Stimulated activated naive CD8-positive, alpha-beta T cell treated with anti-CD3 and anti-CD28 coated beads, Interleukin-15, Interleukin-2, amounts not matched to agents 100 U/mL and 50 U/mL, for 24 hours (primary cell): ENCODE data around the gene PPFIBP1.

ENCODE experiments used
- ATAC-seq: fragments of 150-1000 bp; cut with Tn5 transposase; one replicate; pipeline ENCODE4 v1.10.0; 2021
- DNase-seq: peaks from one replicate; pipeline ENCODE4 v3.0.0; 2021

Gene PPFIBP1

DNA sequence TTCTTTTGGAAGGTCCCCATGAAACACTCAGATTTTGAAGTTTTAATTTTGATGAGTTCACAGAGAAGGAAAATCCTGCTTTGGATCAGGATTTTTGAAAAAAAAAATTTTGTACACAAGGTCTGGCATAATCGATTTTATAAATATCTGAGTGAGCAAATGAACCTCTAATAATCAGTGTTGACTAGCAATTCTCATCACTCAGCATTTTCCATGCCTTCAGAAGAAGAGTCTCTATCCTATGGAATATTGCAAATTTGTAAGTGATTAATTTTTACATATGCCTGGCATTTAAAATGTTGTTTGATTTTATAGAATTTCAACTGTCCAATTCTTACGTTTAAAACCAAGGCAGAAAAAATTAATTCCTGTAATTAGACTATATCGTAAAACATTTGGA lies 141.7 kb downstream of the PPFIBP1 start:
- no peak for DNase-seq

DNA sequence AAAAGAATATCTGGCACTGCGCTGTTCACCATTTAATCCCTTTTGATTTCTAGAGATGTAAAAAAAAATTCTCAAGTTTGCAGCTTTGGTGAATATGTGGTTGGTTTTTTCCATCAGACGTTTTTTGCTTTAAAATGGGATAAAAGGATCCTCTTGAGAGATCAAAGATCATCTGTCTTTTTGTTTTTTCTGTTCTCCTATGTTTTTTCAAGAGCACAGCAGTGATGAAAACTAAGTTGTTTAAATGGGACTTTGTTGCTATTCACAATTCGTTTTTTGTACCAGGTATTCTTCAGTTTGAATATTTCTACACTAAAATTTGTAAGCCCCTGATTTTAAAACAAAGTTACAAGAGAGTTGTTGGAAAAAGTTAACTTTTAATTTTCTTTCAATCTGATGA lies 142.5 kb downstream of the PPFIBP1 start:
- DNase-seq (no peak), ATAC-seq (no peak)

More for the DNA sequence above, 141.7 kb downstream of the PPFIBP1 start:
- ATAC-seq, result no peak

DNA sequence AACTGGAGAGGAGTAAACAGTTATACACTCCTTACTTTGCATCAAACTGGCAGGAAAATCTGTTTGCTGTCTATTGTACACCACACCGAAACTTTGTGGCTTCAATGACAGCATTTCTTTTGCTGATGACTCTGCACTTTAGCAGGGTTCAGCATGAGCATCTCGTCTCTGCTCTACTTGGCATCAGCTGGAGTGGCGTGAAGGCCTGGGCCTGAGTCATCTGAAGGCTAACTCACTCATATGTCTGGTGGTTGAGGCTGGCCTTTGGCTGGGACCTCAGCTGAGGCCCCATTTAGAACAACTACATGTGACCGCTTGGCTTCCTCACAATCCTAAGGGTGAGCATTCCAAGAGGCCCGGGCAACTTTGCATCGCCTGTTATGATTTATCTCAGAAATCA lies 143.5 kb downstream of the PPFIBP1 start:
- DNase-seq (no peak), ATAC-seq (no peak)

DNA sequence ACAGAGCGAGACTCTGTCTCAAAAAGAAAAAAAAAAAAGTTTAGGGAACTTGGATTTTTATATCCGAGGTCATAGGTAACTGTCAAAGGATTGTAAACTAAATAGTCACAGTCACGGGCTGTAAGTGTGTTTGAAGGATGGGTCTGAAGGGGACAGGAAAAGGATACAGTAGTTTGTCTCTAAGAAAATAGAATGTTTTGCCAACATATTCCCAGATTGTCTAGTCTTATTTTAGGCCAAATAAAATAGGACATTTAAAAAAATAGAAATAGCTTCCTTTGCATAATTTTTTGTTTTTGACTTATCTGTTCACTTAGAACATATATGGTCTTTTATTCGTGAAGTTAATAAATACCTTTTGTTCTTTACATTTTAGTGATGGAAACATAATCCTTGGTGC lies 148.0 kb downstream of the PPFIBP1 start:
- DNase-seq, result no peak
- no peak for ATAC-seq

DNA sequence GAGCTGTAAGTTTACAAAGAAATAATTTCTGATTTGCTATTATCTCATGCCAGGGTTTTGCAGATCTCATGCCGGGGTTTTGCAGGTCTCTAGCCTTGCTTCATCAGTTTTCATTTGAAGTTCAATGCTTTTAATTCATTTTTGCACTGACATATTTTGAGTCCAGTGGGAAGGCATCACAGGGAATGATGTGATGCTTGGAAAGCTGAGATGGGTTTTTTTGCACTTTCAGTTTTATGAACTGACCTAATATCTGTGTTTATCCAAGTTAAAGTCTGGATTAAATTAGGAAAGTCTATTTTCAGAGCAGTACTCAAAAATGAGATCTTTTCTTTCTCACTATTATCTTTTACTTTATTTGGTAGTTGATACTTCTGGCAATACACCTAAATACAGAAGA lies 148.6 kb downstream of the PPFIBP1 start:
- no peak for DNase-seq
- no peak for ATAC-seq

DNA sequence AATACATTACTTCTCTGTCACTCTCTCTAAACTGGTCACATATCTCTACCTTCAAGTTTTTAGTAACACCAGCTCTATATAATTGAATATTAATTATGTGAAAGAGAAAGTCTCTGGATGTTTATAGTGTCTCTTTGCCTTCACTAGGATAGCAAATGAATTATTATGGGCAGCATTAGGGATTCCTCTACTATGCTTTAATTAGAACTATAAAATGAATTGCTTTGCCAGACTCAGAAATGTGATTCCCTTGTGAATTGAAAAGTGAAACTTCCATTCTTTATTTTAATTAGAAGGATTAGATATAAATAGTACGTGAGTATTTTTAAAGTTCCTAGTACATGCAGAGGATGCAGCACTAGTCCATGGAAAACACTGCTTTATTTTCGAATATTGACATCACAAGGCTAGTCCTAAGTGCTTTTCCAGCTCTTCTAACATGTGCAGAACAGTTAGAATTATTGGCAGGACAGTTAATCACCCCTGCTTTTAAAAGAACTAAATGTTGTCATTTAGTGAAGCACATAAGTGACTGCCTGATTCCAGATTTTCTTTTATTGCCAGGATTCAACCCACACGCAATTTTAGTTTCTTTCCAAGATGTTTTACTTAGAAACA lies 149.2 kb downstream of the PPFIBP1 start:
- ATAC-seq, result no peak
- DNase-seq, result no peak

DNA sequence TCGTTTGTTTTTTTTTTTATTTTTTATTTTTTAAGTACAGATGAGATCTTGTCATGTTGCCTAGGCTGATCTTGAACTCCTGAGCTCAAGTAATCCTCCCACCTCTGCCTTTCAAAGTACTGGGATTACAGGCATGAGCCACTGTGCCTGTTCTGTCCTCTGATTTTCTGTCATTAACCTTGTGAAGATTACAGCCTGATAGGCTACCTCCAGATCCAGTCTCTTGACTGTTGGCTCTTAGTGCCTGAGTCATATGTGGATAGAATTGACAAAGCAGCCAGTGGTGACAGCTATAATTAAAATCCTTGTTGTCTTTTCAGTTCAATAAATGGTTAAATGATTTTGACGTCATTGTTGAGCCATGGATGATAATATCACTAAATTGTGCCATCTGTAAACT lies 151.0 kb downstream of the PPFIBP1 start:
- DNase-seq, result no peak
- ATAC-seq, result no peak

DNA sequence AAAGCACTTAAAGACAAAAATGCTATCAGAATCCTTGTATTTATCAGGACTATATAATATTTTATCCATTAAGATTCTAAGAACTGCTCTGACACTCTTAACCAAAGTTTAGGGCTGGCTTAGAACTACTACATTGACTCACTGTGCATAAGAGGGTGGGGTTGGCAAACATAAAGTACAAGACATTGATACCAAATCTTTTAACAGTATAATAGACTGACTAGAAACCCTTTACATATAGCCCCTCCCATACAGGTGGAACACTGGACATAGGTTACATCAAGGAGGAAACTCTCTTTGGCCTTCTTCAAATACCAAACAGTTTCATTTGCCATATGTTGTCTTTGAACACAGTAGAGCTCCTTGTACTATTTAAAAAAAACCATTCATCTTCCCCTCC lies 156.6 kb downstream of the PPFIBP1 start:
- DNase-seq, result no peak
- ATAC-seq, result no peak

DNA sequence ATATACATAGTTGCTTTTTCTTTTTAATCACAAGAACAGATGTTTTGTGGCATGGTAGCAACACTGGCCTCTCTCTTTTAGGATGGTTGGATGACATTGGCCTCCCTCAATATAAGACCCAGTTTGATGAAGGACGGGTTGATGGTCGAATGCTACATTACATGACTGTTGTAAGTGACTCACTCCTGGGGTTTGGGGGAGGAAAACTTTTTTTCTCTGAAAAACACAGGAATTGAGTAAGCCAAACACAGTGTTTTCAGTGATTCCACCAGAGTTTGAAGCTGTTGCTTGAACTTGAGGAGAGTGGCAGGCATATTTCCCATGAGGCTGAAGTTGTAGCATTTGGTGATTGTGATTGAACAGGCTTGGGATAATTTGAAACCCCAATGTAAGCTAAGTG lies 158.5 kb downstream of the PPFIBP1 start:
- no peak for ATAC-seq
- no peak for DNase-seq

DNA sequence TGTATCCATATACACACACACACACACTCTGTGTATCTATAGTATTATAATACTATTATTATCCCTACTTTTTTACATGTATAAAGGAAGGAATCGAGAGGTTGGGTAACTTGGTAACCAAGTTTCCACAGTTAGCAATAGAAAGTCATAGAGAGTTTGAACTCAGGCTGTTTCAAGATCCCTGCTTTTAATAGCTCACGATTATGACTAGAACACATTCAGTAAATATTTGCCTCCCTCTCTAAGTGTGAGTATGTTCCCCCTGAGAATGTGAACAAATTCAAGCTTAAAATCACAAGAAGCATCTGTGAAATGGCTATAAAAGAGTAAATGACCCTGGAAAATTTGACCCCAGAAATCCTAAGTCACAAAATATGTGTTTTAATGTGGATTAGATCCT lies 161.3 kb downstream of the PPFIBP1 start:
- ATAC-seq (no peak), DNase-seq (no peak)

DNA sequence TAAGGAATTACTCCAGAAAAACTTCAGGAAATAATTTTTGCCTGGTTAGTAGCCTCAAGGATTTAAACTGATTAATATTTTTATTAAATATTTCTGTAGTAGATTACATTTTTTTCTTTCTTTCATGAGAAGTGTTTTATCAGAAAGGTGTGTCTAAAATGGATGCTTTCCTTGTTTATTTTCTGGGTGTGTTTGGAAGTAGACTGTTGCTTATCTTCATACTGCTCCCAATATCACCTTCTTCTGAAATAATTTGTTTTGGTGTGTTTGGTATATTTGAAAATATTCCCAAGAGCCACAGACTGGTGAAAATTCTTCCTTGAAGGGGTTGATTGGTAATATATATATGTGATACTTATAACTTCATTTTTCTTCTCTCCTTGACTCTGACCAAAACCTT lies 162.1 kb downstream of the PPFIBP1 start:
- no peak for ATAC-seq
- no peak for DNase-seq

DNA sequence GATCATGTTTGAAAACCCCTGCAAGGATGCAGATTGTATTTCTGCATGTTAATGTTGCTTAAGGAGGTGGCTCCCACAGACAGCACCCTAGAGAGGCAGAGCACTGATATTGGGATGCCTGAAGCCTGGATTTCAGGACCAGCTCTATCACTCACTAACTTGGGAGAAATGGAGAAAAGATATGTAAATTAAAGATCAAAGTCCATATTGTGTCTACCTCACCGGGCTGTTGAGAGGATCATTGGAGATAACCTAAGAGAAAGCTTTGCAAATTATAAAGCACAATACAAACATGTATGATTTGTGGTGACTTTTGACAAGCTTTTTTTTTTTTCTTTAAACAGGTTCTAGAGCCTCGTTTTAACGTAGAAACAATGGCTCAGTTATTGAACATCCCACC lies 164.7 kb downstream of the PPFIBP1 start:
- DNase-seq, result no peak
- no peak for ATAC-seq

DNA sequence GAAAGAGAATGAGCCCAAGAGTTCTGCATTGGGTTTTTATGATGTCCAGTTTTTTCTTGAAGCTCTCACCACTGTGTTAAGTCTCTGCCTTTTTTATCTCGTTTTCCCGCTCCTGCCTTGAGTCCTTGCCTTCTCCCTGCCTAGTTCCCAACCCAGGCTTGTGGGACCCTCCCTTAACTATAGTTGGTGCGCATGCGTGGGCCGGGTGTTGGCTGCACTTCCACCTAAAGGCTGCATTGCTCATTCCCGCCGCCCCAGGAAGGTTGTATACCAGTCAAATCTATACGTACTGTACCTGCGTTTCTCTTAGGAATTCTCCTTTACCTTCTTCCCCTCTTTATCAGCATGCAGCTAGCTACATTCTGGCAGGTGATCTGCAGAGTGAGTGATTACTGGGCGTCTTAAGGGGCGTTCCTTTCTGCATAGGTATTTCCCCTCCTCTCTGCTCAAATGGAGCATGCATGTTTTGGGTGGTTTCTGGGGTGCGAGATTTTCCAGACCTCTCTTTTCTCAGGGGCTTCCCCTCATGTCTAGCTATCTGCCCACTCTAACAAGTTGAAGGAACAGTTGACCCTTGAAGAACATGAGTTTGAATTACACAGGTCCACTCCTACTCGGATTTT lies 165.7 kb downstream of the PPFIBP1 start:
- no peak for ATAC-seq
- DNase-seq, result no peak

DNA sequence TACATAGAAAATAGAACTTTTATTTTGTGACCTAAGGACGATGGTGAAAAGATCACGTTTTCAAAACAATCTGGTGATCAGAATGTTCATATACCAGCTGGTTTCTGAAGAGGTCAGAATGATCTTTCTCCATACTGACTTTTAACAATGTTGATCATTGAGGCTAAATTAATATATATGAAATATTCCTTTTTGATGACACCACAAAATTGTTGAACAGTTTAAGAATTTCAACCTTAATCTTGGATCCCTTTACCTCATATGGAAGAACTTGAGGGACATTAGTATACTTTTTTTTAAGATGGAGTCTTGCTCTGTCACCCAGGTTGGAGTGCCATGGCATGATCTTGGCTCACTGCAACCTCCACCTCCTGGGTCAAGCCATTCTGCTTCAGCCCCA lies 169.4 kb downstream of the PPFIBP1 start:
- no peak for ATAC-seq
- DNase-seq, result no peak

DNA sequence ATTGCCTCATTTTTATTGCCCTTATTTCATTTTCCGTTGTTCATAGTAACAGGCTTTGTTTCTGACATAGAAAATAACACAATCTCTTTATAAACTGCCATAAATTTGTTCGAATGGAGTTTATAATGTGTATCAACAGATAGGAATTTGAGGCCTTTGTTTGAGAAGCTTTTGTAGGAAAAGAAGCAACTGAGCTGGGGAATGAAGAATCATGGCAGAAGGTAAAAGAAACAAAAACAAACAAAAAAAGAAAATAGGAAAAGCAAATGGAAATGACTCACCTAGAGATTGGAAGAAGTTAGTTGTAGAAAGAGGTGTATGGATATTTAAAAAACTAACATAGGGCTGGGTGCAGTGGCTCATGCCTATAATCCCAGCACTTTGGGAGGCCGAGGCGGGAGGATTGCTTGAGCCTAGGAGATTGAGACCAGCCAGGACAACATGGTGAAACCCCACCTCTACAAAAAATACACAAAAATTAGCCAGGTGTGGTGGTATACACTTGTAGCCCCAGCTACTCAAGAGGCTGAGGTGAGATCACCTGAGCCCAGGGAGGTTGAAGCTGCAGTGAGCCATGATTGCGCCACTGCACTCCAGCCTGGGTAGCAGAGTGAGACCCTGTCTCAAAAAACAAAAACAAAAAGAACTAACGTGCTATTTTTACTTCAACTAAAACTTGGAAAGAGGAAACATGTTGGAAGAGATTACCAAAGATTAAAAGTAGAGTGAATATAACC lies 171.7 kb downstream of the PPFIBP1 start:
- DNase-seq (no peak), ATAC-seq (no peak)

DNA sequence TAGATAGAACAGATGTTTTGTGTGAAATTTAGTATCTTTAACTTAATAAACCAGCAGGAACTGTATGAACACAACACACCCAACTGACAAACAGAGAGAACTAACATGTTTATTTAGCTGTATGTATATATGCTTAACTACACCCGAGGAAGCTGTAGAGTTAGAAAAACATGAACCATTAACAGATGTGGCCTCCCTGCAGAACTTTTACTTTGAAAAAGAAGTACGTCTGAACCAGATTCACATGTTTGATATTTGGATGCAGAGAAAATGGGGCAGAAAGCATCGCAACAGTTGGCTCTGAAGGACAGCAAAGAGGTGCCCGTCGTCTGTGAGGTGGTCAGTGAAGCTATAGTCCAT lies 172.3 kb downstream of the PPFIBP1 start, which contains the start of gene REP15:
Gene REP15, plus strand, starts transcription at position 155 of the 360 bp plus-strand sequence. Its CDS starts 116 bp downstream, at position 271.
- ATAC-seq, result no peak
- DNase-seq, result no peak

DNA sequence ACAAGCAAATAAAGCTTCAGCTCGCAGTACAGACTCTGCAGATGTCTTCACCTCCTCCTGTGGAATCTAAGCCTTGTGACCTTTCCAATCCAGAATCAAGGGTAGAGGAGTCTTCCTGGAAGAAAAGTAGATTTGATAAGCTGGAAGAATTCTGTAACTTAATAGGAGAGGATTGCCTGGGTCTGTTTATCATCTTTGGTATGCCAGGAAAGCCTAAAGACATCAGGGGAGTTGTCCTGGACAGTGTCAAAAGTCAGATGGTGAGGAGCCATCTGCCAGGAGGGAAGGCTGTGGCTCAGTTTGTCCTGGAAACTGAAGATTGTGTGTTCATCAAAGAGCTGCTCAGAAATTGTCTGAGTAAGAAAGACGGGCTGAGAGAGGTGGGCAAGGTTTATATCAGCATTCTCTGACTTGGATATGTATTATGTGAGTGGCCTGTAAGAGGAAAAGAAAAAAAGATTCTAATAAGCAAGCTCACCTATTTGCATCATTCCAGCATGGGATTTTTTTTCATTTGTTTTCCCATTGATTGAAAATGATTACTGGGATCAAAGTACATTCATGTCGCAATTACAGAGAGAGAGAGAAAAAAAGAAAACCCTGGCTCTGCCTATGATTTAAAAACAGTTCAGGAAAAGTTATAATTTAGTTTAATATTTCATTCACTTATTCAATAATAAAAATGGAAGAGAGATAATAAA lies 173.0 kb downstream of the PPFIBP1 start:
- DNase-seq, result no peak
- no peak for ATAC-seq

DNA sequence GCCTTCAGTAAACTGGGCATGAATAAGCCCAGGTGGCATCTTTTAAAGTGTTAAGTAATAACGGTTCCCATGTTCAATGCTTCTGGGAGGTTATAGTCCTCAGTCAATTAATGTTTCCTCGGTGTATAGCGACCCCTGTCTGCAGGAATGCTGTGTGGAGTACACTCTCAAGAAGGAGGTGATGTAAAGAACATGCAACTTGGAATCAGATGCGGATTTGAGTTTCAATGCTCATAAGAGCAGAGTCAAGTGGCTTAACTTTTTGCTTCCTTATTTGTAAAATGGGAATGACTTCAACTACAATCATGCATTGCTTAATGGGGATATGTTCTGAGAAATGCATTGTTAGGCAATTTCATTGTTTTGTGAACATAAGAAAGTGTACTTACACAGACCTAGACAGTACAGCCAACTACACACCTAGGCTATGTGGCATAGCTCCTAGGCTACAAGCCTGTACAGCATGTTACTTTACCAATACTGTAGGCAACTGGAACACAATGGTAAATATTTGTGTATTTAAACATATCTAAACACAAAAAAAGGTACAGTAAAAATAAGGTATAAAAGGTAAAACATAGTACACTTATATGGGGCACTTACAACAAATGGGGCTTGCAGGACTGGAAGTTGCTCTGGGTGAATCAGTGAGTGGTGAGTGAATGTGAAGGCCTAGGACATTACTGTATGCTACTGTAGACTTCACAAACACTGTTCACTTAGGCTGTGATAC lies 179.9 kb downstream of the PPFIBP1 start:
- DNase-seq (peak; percentile 77), ATAC-seq (peak; percentile 92)

DNA sequence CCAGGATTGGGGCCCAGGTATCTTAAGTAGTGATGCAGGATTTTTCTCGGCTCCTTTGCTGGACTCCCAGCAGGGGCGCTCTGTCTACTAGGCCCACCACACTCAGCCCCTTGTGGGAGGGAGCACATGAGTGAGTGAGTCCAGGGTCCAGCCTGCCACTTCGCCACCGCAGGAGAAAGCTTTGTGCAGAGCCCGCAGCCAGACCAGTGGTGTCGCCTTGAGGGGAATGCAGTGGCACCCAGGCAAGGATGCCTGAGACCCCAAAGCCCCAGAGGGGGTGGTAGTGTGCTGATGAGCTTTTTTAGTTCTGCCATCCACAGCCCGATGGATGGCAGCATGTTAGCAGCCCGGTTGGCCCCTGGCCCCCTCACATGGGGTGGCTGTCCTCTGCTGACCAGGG lies 181.3 kb downstream of the PPFIBP1 start:
- DNase-seq, result no peak

DNA sequence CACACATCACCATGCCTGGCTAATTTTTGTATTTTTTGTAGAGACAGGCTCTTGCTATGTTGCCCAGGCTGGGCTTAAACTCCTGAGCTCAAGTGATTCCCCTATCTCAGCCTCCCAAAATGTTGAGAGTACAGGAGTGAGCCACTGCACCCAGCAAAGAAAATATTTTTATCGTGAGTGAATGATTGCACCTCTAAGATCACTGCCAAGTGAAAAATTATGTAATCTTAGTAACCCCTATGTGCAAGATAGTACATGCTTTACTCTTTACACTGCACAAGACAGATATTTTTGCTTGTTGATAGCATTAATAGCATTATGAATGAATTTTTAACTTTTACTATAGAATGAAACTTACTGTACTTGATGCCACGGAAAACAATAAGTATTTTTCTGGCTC lies 183.2 kb downstream of the PPFIBP1 start:
- no peak for ATAC-seq

More for the DNA sequence above, 181.3 kb downstream of the PPFIBP1 start:
- ATAC-seq, result no peak

DNA sequence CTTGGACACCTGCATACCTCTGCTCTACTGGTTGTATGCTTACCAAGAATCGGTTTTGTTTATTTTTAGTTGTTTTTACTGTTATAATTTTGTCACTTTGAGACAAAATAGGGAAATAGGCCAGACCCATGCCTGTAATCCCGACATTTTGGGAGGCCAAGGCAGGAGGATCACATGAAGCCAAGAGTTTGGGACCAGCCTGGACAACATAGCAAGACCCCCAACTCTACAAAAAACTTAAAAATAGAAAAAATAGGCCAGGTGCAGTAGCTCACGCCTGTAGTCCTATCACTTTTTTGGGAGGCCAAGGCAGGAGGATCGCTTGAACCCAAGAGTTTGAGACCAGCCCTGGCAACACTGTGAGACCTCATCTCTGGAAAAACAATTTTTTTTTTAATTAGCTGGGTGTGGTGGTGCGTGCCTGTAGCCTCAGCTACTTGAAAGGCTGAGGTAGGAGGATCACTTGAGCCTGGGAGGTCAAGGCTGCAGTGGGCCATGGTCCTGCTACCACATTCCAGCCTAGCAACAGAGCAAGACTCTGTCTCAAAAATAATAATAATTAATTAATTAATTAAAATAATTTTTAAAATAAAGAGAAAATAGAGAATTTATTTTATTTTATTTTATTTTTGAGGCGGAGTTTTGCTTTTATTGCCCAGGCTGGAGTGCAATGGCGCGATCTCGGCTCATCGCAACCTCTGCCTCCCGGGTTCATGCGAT lies 185.4 kb downstream of the PPFIBP1 start:
- no peak for DNase-seq
- no peak for ATAC-seq

More for the DNA sequence above, 183.2 kb downstream of the PPFIBP1 start:
- no peak for DNase-seq
